Endodermal cell (in vitro differentiated cells): ENCODE measurements around the gene MCOLN2. TPM values are rescaled to one million over a fixed set of nuclear protein-coding genes. Genes with fewer than 3 reads are reported as not detected.

Source experiments
- DNase-seq: peaks from one replicate; pipeline ENCODE4 v3.0.0-alpha.2; 2017
- H3K27ac ChIP-seq: 2 replicates; pipeline ENCODE4 v1.5.1; 2013; ENCODE audit warnings: mild to moderate bottlenecking, low read depth, low read length, moderate library complexity
- H3K27me3 ChIP-seq: 2 replicates; pipeline ENCODE4 v1.6.1; 2013; ENCODE audit warnings: mild to moderate bottlenecking, low read length, moderate library complexity; ENCODE audit not compliant: insufficient read depth, control insufficient read depth, poor library complexity, severe bottlenecking
- H3K36me3 ChIP-seq: 2 replicates; pipeline ENCODE4 v1.7.0; 2013; ENCODE audit warnings: mild to moderate bottlenecking, low read length, moderate library complexity; ENCODE audit not compliant: control insufficient read depth, insufficient read depth
- H3K4me1 ChIP-seq: one replicate; pipeline ENCODE4 v1.7.0; 2013; ENCODE audit warnings: low read length; ENCODE audit not compliant: control insufficient read depth, insufficient read depth
- H3K4me3 ChIP-seq: 2 replicates; pipeline ENCODE4 v1.5.1; 2013; ENCODE audit warnings: mild to moderate bottlenecking, low read length, moderate library complexity
- H3K9ac ChIP-seq: 2 replicates; pipeline ENCODE4 v1.6.1; 2013; ENCODE audit warnings: mild to moderate bottlenecking, low read length, moderate library complexity; ENCODE audit not compliant: poor library complexity, severe bottlenecking; ENCODE audit errors: extremely low read depth
- H3K9me3 ChIP-seq: 2 replicates; pipeline ENCODE4 v1.6.1; 2013; ENCODE audit warnings: mild to moderate bottlenecking, low read length, moderate library complexity; ENCODE audit not compliant: control insufficient read depth
- H3K27ac Mint-ChIP-seq: 2 replicates; pipeline ENCODE4 v1.8.0; 2020; ENCODE audit warnings: mixed read lengths
- H3K27me3 Mint-ChIP-seq: 2 replicates; pipeline ENCODE4 v1.8.0; 2021; ENCODE audit warnings: mild to moderate bottlenecking, mixed read lengths; ENCODE audit not compliant: insufficient read depth
- H3K36me3 Mint-ChIP-seq: 2 replicates; pipeline ENCODE4 v1.8.0; 2020; ENCODE audit warnings: low read depth, mixed read lengths
- H3K4me1 Mint-ChIP-seq: 2 replicates; pipeline ENCODE4 v1.8.0; 2020; ENCODE audit warnings: mixed read lengths
- H3K4me3 Mint-ChIP-seq: 2 replicates; pipeline ENCODE4 v1.8.0; 2020; ENCODE audit warnings: mild to moderate bottlenecking, moderate library complexity, mixed read lengths
- H3K9me3 Mint-ChIP-seq: 2 replicates; pipeline ENCODE4 v1.8.0; 2020; ENCODE audit warnings: mild to moderate bottlenecking, mixed read lengths
- WGBS, 2 experiments: methylation state at CpG; one replicate each; pipeline versions ENCODE4 v1.1.5 to v1.1.7; 2013; ENCODE audit warnings: missing lambda C conversion rate in 2 of 2, mixed read lengths in 1 of 2; ENCODE audit not compliant: insufficient coverage in 1 of 2, insufficient read length in 1 of 2; 5-methylcytosine and 5-hydroxymethylcytosine counted together
- total RNA-seq, 2 donors: library from RNA; stranded (reverse); fragmentation: NEBNext Ultra II Directional in 1 of 2; extraction: Animal tissue kit (Norgen Biotek cat#: 25700) in 1 of 2; gene quantifications; 2 replicates in 1 of 2; 3 replicates in 1 of 2; pipeline ENCODE4 v1.2.1, GENCODE V29; 2021
- TF ChIP-seq, protein P1 (sequence below): fragments of 200-600 bp; sonication (generic); conservative IDR thresholded peaks from 2 replicates; pipeline ENCODE4 v1.5.0; 2021; ENCODE audit warnings: antibody characterized with exemption, mild to moderate bottlenecking

Gene MCOLN2
- total RNA-seq, 2 donors from 2014 or later = 0.20 to 0.29 TPM

DNA sequence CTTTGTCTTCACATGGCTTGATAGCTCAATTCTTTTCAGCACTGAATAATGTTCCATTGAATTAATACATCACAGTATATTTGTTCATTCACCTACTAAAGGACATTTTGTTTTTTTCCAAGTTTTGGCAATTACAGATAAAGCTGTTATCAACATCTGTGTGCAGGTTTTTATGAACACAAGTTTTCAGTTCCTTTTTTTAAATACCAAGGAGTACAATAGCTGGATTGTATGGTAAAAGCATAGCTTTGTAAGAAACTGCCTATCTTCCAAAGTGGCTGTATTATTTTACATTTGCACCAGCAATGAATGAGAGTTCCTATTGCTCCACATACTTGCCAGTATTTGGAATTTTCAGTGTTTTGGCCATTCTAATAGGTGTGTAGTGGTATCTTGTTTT lies 4.8 kb upstream of the MCOLN2 start:
- Histone ChIP-seq H3K27me3 (peaks cover 73% of the 10 kb centered on the region), H3K27ac (no peak overlapping the region), H3K9me3 (no peaks in the 10 kb centered on the region), H3K36me3 (no peaks in the 10 kb centered on the region), H3K9ac (no peak overlapping the region), H3K4me1 (no peaks in the 10 kb centered on the region), H3K4me3 (no peak overlapping the region)
- Mint-ChIP-seq H3K9me3 (peaks cover under 1% of the 10 kb centered on the region), H3K27ac (no peak overlapping the region), H3K4me1 (peaks cover 3% of the 10 kb centered on the region), H3K36me3 (no peaks in the 10 kb centered on the region), H3K27me3 (peaks cover 83% of the 10 kb centered on the region), H3K4me3 (no peak overlapping the region)
- TF ChIP-seq, protein P1, sequence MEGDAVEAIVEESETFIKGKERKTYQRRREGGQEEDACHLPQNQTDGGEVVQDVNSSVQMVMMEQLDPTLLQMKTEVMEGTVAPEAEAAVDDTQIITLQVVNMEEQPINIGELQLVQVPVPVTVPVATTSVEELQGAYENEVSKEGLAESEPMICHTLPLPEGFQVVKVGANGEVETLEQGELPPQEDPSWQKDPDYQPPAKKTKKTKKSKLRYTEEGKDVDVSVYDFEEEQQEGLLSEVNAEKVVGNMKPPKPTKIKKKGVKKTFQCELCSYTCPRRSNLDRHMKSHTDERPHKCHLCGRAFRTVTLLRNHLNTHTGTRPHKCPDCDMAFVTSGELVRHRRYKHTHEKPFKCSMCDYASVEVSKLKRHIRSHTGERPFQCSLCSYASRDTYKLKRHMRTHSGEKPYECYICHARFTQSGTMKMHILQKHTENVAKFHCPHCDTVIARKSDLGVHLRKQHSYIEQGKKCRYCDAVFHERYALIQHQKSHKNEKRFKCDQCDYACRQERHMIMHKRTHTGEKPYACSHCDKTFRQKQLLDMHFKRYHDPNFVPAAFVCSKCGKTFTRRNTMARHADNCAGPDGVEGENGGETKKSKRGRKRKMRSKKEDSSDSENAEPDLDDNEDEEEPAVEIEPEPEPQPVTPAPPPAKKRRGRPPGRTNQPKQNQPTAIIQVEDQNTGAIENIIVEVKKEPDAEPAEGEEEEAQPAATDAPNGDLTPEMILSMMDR = no peak
- no peak for DNase-seq

DNA sequence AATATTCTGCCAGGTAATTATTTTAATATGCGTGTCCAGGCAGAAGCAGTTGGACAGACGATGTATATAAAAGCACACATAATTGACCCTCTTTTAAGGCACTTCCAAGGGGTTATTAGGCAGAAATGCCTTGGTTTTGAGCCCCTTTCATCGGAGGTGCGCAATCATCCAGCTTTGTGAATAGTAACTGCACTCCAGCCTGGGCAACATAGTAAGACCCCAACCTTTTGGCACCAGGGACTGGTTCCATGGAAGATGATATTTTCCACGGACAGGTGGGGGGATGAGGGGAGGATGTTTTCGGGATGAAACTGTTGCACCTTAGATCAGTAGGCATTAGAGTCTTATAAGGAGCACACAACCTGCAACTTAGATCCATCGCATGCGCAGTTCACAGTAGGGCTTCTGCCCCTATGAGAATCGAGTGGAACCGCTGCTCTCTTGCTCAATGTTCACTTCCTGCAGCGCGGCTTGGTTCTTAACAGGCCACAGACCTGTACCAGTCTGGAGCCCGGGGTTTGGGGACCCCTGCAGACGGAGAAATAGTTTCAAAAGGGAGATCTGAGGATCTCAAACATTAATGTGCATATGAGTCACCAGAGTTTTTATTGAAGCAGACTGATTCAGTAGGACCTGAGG lies 1.8 kb upstream of the MCOLN2 start:
- peak overlapping the region; percentile 2 for H3K4me3 ChIP-seq
- peaks cover 90% of the 10 kb centered on the region for H3K27me3 Mint-ChIP-seq
- no peaks in the 10 kb centered on the region for H3K4me1 ChIP-seq
- H3K36me3 ChIP-seq = no peaks in the 10 kb centered on the region
- H3K9ac ChIP-seq = no peak overlapping the region
- no peaks in the 10 kb centered on the region for H3K36me3 Mint-ChIP-seq
- no peaks in the 10 kb centered on the region for H3K9me3 Mint-ChIP-seq
- DNase-seq = peak; percentile 46
- TF ChIP-seq, protein P1 = no peak
- no peaks in the 10 kb centered on the region for H3K9me3 ChIP-seq
- 42 to 44% methylated on average over 12 to 14 of the region's 14 CpGs for WGBS, 2 experiments
- H3K4me1 Mint-ChIP-seq = peaks cover 3% of the 10 kb centered on the region
- no peak overlapping the region for H3K27ac ChIP-seq
- peaks cover 97% of the 10 kb centered on the region for H3K27me3 ChIP-seq
- H3K27ac Mint-ChIP-seq = no peak overlapping the region
- peak overlapping the region; percentile 62 for H3K4me3 Mint-ChIP-seq

DNA sequence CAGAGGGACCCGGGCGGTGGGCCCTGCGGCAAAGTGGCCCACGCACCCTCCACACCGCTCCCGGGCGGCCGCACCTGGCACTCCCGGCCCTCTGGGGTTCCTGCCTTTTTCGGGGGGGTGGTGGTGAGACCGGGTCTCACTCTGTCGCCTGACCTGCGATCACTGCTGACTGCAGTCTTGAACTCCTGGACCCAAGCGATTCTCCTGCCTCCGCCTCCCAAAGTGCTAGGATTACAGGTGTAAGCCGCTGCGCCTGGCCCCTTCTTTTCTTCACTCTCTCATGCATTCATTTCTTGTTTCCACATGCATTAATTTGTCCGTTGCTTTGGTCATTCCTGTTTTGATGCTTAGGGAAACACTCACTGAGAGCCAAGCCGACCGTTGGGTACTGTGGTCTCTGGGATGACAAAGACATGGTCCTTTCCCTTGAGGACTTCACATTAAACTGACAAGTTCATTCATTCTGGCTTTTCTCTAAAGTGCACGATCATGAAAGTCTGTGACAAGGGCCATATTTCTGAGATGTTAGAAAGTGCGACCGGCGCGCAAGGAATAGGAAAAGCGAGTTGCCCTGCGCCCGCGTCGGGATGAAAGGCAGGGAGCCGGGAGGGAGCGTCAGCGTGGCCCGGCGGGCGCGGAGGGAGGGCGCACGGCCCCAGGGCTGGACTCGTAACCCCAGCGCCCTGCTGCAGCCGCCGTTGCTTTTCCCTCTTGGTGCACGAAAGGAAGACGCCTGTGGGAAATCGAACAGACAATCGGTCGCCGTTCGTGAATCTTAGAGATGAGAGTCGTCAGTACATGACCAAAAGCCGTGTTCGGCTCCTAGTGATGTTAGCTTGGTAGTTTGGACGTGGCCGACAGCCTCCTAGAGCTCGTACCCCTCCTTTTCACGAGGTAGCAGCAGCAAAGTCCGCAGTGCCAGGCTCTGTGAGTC lies 1.0 kb upstream of the MCOLN2 start:
- no peak overlapping the region for H3K27ac ChIP-seq
- peaks cover 93% of the 10 kb centered on the region for H3K27me3 ChIP-seq
- Mint-ChIP-seq H3K4me1 (peaks cover 3% of the 10 kb centered on the region), H3K36me3 (no peaks in the 10 kb centered on the region), H3K9me3 (no peaks in the 10 kb centered on the region), H3K27ac (no peak overlapping the region), H3K27me3 (peaks cover 87% of the 10 kb centered on the region), H3K4me3 (peak overlapping the region; percentile 62)
- peak; percentile 77 for DNase-seq
- no peak overlapping the region for H3K9ac ChIP-seq
- no peaks in the 10 kb centered on the region for H3K36me3 ChIP-seq
- H3K4me1 ChIP-seq = no peaks in the 10 kb centered on the region
- TF ChIP-seq, protein P1 = no peak
- no peaks in the 10 kb centered on the region for H3K9me3 ChIP-seq
- 3 to 6% methylated on average over 27 to 58 of the region's 58 CpGs for WGBS, 2 experiments
- H3K4me3 ChIP-seq = peak overlapping the region; percentile 2
